Omental fat pad (tissue), 4 donors: Measurements from ENCODE around the gene VEZT. TPM values are rescaled to one million over a fixed set of nuclear protein-coding genes. Genes with fewer than 3 reads are reported as not detected.

Experiments used
- ATAC-seq: fragments of 150-250 bp; one replicate; pipeline ENCODE4 v1.9.1; 2016; ENCODE audit warnings: mild to moderate bottlenecking, moderate library complexity; ENCODE audit not compliant: low FRiP score
- DNase-seq: peaks from one replicate; pipeline ENCODE4 v3.0.0-alpha.2; 2019; ENCODE audit warnings: low spot score
- CTCF ChIP-seq, 3 donors: fragments of 450-650 bp; IDR thresholded peaks; one replicate each; pipeline ENCODE4 v1.5.1; 2016 to 2017; ENCODE audit warnings: antibody characterized with exemption in 3 of 3, mild to moderate bottlenecking in 3 of 3, moderate library complexity in 2 of 3
- total RNA-seq, 4 donors: library from RNA; depleted of rRNA; stranded (reverse); fragments of >200 nt; gene quantifications; one replicate each; pipeline ENCODE4 v1.1.0, GENCODE V29; 2016

VEZT gene
- total RNA-seq, 4 donors from 2014 or later = 57.3 to 75.8 (median 64.0) TPM

GRCh38 chr12:95282266-95282665 is 64.7 kb downstream of the VEZT start:
- no peak for DNase-seq
- no peak for TF ChIP-seq CTCF (IDR thresholded peaks at IDR 0.05)
- ATAC-seq = no peak

- DNase-seq (no peak), ATAC-seq (no peak)
- TF ChIP-seq CTCF (IDR thresholded peaks at IDR 0.05) = no peak
Measured at GRCh38 chr12:95283371-95283770, 65.8 kb downstream of the VEZT start.

GRCh38 chr12:95286713-95287112 is 69.1 kb downstream of the VEZT start:
- DNase-seq = no peak
- no peak for TF ChIP-seq CTCF (IDR thresholded peaks at IDR 0.05)
- ATAC-seq = no peak

GRCh38 chr12:95291501-95291900 is 73.9 kb downstream of the VEZT start:
- no peak for TF ChIP-seq CTCF (IDR thresholded peaks at IDR 0.05)
- no peak for ATAC-seq
- DNase-seq = no peak

GRCh38 chr12:95298916-95299315 is 81.3 kb downstream of the VEZT start:
- no peak for TF ChIP-seq CTCF (IDR thresholded peaks at IDR 0.05)
- no peak for ATAC-seq
- no peak for DNase-seq

GRCh38 chr12:95300286-95300685 is 82.7 kb downstream of the VEZT start:
- TF ChIP-seq CTCF (IDR thresholded peaks at IDR 0.05) = no peak
- ATAC-seq = no peak
- DNase-seq = no peak

GRCh38 chr12:95303476-95303875 is 85.9 kb downstream of the VEZT start:
- ATAC-seq = no peak
- no peak for TF ChIP-seq CTCF (IDR thresholded peaks at IDR 0.05)
- DNase-seq = no peak
